H1 (cell line): ENCODE results near the gene KLHL15. TPM values are rescaled to one million over a fixed set of nuclear protein-coding genes. Genes with fewer than 3 reads are reported as not detected.

Experiments used
- CHD7 ChIP-seq: fragments of 300-600 bp; sonication (generic); IDR thresholded peaks from 2 replicates; pipeline ENCODE4 v1.7.1; 2012; ENCODE audit warnings: low read length, moderate library complexity, mild to moderate bottlenecking, inconsistent platforms; ENCODE audit not compliant: insufficient replicate concordance
- FOSL1 ChIP-seq: IDR thresholded peaks from 2 replicates; pipeline ENCODE4 v1.6.1; 2011; ENCODE audit warnings: mild to moderate bottlenecking, low read depth, low read length, moderate library complexity; ENCODE audit not compliant: insufficient read depth
- GABPA ChIP-seq: IDR thresholded peaks from 2 replicates; pipeline ENCODE4 v1.6.1; 2011; ENCODE audit warnings: mild to moderate bottlenecking, low read length, moderate library complexity, borderline replicate concordance; ENCODE audit not compliant: insufficient read depth
- GTF2F1 ChIP-seq: IDR thresholded peaks from 2 replicates; pipeline ENCODE4 v1.6.1; 2012; ENCODE audit warnings: low read depth, low read length, improper control_type of control experiment, borderline replicate concordance
- KDM4A ChIP-seq: IDR thresholded peaks from one replicate; pipeline ENCODE4 v1.7.1; 2012; ENCODE audit warnings: low read depth, mild to moderate bottlenecking, moderate library complexity, low read length, inconsistent platforms; ENCODE audit not compliant: severe bottlenecking
- MAX ChIP-seq: IDR thresholded peaks from 2 replicates; pipeline ENCODE4 v1.6.1; 2012; ENCODE audit warnings: inconsistent platforms
- NANOG ChIP-seq: IDR thresholded peaks from 2 replicates; pipeline ENCODE4 v1.6.1; 2011; ENCODE audit warnings: low read length, low read depth, mild to moderate bottlenecking, inconsistent platforms; ENCODE audit not compliant: insufficient read depth, poor library complexity, severe bottlenecking
- PHF8 ChIP-seq: fragments of 200-600 bp; sonication (generic); conservative IDR thresholded peaks from 2 replicates; pipeline ENCODE4 v1.7.1; 2012; ENCODE audit warnings: low read depth, mild to moderate bottlenecking, inconsistent platforms, low read length, moderate library complexity
- POLR2AphosphoS5 ChIP-seq: IDR thresholded peaks from 2 replicates; pipeline ENCODE4 v1.6.1; 2011; ENCODE audit warnings: low read depth, low read length
- RNF2 ChIP-seq: fragments of 200-900, 300-1000 bp; sonication (generic); IDR thresholded peaks from 2 replicates; pipeline ENCODE4 v1.7.1; 2016; ENCODE audit warnings: borderline replicate concordance, low read depth, mild to moderate bottlenecking, antibody characterized with exemption, low read length; ENCODE audit not compliant: poor library complexity, severe bottlenecking; ENCODE audit errors: missing control alignments
- TBP ChIP-seq: IDR thresholded peaks from 2 replicates; pipeline ENCODE4 v1.6.1; 2011; ENCODE audit warnings: low read depth, low read length, improper control_type of control experiment
- polyA plus RNA-seq, 7 experiments: library from polyadenylated mRNA; depleted of rRNA in 3 of 7; stranded (reverse) in 5 of 7; unstranded in 2 of 7; fragments of >200 nt in 5 of 7; fragments of 200-250 nt in 2 of 7; gene quantifications; 1 replicate in 5 of 7; 2 replicates in 1 of 7; 4 replicates in 1 of 7; pipeline versions ENCODE4 v1.2.1 to v1.2.3, GENCODE V29; 2011 to 2013; ENCODE audit warnings: missing spikeins in 2 of 7, mixed read lengths in 2 of 7
- total RNA-seq: library from RNA; stranded (reverse); fragmentation: NEBNext Ultra II Directional; extraction: Animal tissue kit (Norgen Biotek cat#: 25700); gene quantifications from 2 replicates; pipeline ENCODE4 v1.2.1, GENCODE V29; 2021

KLHL15 gene
- total and polyA plus RNA-seq, 2 of the 8 experiments (the other 6 are each of a cell fraction or from before 2014, with no cell fraction given), result 3.7 to 8.9 TPM

- TF ChIP-seq CHD7 (no peak), PHF8 (no peak), GTF2F1 (no peak), GABPA (no peak), TBP (no peak), RNF2 (no peak), FOSL1 (no peak), MAX (no peak), KDM4A (no peak), NANOG (no peak), POLR2AphosphoS5 (no peak)
Observed at GRCh38 chrX:23982891-23983290, 44.1 kb downstream of the KLHL15 start (continued).
